T-helper 2 cell treated with Interferon-gamma antibody and Interleukin-4, amounts not matched to agents 5 μg/mL and 100 μg/mL, for 36 hours (primary cell): ENCODE measurements around the gene GJB4.

Experiments
- DNase-seq: peaks from one replicate; pipeline ENCODE4 v3.0.0; 2021; ENCODE audit warnings: low spot score
- H3K27ac Mint-ChIP-seq: one replicate; pipeline ENCODE4 v1.8.0; 2021; ENCODE audit warnings: mild to moderate bottlenecking, mixed read lengths
- H3K27me3 Mint-ChIP-seq: one replicate; pipeline ENCODE4 v1.8.0; 2021; ENCODE audit warnings: low read depth, mixed read lengths
- H3K36me3 Mint-ChIP-seq: one replicate; pipeline ENCODE4 v1.8.0; 2021; ENCODE audit warnings: low read depth, mixed read lengths
- H3K4me1 Mint-ChIP-seq: one replicate; pipeline ENCODE4 v1.8.0; 2021; ENCODE audit warnings: low read depth, mixed read lengths
- H3K4me3 Mint-ChIP-seq: one replicate; pipeline ENCODE4 v1.8.0; 2022; ENCODE audit warnings: mild to moderate bottlenecking, moderate library complexity, mixed read lengths
- H3K9me3 Mint-ChIP-seq: one replicate; pipeline ENCODE4 v1.8.0; 2021; ENCODE audit warnings: mixed read lengths

GJB4 gene

DNA sequence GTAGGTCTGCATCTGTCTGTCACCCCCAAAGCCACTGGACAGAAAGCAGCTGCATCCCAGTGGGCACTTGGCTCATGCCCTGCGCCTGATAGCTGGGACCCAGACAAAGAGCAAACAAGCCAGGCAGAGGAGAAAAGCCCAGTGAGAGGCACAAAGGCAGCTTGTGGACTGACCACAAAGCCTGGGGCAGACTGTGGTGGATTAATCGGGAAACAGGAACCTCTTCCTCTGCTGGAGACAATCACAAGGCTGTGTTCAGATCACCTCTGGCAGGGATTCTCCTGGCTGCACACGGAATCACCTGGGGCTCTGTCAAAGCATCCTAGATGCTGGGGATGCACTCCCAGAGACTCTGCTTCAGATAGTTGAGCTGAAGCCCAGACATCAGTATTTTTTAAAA is 19.9 kb upstream of the GJB4 start:
- no peaks in the 10 kb centered on the region for H3K4me1 Mint-ChIP-seq
- no peak for DNase-seq
- no peak overlapping the region for H3K4me3 Mint-ChIP-seq
- peaks cover 2% of the 10 kb centered on the region for H3K27me3 Mint-ChIP-seq
- H3K9me3 Mint-ChIP-seq: no peaks in the 10 kb centered on the region
- no peaks in the 10 kb centered on the region for H3K36me3 Mint-ChIP-seq
- no peak overlapping the region for H3K27ac Mint-ChIP-seq

DNA sequence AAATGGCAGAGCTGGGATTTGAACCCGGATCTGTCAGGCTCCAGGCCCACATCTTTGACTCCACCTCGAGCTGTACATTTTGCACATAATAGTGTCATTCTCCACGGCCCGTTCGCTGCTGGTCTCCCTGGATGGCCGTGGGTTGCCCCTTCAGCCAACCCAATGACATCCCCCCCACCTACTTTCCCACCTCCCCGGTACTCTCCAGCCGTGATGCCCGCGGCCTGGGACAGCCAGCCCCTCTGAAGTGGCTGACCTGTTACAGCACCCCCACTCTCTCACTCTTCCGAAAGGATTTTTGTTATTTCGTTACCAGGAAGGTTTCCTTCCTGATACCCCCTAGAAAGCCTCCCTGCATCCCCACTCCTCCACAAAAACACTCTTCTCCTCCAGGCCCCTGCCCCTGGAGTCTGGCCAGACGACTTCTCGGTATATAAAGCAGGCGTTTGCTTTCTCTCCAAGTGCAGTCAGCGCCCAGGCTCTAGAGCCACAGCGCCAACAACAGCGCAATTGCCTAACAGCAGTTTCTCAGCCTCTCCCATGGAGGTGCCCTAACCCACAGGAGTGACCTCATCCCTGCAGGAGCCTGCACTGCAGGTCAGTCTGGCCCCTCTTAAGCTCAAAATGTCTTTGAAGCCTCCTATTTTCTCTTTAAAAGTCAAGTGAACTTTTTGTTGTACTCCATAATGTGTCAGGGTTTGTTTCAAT is 19.2 kb upstream of the GJB4 start:
- no peak for DNase-seq
- H3K27ac Mint-ChIP-seq: no peak overlapping the region
- peaks cover 2% of the 10 kb centered on the region for H3K27me3 Mint-ChIP-seq
- no peaks in the 10 kb centered on the region for H3K4me1 Mint-ChIP-seq
- H3K4me3 Mint-ChIP-seq: no peak overlapping the region
- H3K9me3 Mint-ChIP-seq: no peaks in the 10 kb centered on the region
- H3K36me3 Mint-ChIP-seq: no peaks in the 10 kb centered on the region

DNA sequence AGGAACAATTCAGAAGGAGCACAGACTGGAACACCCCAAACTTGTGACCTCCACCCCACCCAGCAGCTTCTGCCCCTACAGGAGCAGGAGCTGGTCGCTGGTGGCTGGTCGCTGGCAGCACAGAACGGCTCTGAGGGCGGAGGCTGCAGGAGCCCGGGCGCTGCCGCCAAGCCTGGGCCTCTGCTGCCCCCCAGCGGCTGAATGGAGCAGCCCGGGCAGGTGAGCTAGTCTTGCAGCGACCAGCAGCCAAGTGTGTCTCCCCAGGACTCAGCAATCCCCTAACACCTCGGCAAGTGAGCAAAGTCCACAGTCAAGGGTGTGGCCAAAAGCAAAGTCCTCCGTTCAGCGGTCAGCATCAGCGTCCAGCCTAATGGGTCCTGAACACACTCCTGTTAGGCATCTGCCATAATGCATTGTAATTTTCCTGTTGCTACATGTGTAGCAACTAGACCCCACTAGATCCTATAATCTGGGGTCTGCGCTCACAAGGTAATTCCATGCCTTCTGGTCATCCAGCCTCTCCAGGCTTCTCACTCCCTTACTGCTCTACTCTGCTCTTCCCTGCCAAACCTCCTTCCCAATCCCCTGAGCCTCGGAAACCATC is 16.8 kb upstream of the GJB4 start:
- Mint-ChIP-seq H3K36me3 (no peaks in the 10 kb centered on the region), H3K27me3 (peaks cover 2% of the 10 kb centered on the region), H3K4me3 (no peak overlapping the region), H3K4me1 (no peaks in the 10 kb centered on the region), H3K27ac (no peak overlapping the region), H3K9me3 (no peaks in the 10 kb centered on the region)
- DNase-seq: peak; percentile 69

DNA sequence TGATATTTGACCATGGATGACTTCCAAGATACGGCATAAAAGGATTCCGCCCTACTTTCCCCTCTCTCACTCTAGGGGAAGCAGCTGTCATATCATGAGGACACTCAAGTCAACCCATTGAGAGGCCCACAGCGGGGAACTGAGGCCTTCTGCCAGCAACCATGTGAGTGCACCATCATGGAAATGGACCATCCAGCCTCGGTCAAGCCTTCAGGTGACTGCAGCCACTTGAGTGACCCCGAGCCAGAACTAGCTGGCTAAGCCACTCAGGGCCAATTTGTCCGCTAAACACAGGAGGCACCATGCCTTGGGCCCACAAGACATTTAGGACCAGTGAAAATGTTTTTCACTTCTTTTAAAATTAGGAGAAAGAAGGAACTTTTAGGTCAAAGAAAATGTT is 15.8 kb upstream of the GJB4 start:
- Mint-ChIP-seq H3K4me3 (no peak overlapping the region), H3K9me3 (no peaks in the 10 kb centered on the region), H3K36me3 (no peaks in the 10 kb centered on the region), H3K4me1 (no peaks in the 10 kb centered on the region), H3K27ac (no peak overlapping the region), H3K27me3 (peaks cover 2% of the 10 kb centered on the region)
- no peak for DNase-seq

DNA sequence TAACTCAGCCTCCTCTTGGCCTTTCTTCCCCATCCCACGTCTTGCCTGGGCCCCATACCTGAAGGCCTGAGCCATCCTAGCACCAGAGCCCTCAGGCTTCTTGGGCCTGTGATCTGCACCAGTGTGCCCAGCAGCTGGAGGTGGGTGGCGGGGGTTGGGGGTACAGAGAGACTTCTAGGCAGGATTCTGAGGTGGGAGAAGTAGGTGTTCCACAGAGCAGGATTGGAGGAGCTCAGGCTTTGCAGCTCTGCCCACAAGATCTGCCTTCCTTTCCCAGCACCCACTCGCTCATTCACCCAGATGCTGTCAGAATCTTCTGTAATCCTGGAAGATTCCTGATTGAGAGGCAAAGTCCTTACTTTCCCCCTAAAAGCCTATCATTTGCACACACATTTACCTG is 14.7 kb upstream of the GJB4 start:
- Mint-ChIP-seq H3K4me3 (no peak overlapping the region), H3K9me3 (no peaks in the 10 kb centered on the region), H3K36me3 (no peaks in the 10 kb centered on the region), H3K27me3 (peaks cover 6% of the 10 kb centered on the region), H3K4me1 (no peaks in the 10 kb centered on the region), H3K27ac (no peak overlapping the region)
- no peak for DNase-seq

DNA sequence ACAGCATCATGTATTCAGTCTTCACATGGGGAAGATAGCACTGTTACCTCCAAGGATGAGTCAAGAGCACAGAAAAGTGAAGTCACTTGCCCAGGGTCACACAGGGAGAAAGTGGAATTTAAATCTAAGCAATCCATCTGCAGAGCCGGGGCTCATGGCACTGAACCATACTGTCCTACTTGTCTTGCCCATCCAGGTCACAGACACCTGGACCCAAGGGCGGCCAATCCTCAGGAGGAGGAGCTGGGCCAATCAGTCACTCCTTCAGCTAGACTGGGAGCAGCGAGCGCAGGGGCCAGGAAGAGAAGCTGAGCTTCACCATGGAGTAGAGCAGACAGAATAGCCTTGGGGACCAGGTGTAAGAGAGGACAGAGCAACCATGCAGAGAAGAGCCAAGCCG is 13.9 kb upstream of the GJB4 start:
- no peak for DNase-seq
- no peaks in the 10 kb centered on the region for H3K9me3 Mint-ChIP-seq
- no peak overlapping the region for H3K4me3 Mint-ChIP-seq
- no peaks in the 10 kb centered on the region for H3K4me1 Mint-ChIP-seq
- H3K36me3 Mint-ChIP-seq: no peaks in the 10 kb centered on the region
- H3K27ac Mint-ChIP-seq: no peak overlapping the region
- peaks cover 6% of the 10 kb centered on the region for H3K27me3 Mint-ChIP-seq

DNA sequence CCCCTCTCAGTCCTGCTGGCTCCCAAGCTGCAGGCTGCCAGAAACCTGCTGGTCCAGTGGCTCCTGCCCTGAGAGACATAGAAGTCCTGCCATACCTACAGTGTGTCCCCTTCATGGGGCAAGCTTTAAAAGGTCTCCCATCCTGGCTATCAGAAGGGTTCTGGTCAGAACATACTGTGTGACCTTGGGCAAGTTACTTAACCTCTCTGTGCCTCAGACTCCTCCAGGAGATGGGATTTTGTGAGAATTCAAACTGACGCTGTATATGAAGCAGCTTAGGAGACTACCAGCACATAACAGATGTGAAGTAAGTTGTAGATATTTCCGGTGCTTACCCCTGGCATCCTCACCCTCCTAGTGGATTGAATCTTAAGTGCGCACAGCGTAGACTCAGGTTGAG is 13.4 kb upstream of the GJB4 start:
- Mint-ChIP-seq H3K27ac (no peak overlapping the region), H3K9me3 (no peaks in the 10 kb centered on the region), H3K36me3 (no peaks in the 10 kb centered on the region), H3K4me1 (no peaks in the 10 kb centered on the region), H3K4me3 (no peak overlapping the region), H3K27me3 (peaks cover 6% of the 10 kb centered on the region)
- DNase-seq: no peak

DNA sequence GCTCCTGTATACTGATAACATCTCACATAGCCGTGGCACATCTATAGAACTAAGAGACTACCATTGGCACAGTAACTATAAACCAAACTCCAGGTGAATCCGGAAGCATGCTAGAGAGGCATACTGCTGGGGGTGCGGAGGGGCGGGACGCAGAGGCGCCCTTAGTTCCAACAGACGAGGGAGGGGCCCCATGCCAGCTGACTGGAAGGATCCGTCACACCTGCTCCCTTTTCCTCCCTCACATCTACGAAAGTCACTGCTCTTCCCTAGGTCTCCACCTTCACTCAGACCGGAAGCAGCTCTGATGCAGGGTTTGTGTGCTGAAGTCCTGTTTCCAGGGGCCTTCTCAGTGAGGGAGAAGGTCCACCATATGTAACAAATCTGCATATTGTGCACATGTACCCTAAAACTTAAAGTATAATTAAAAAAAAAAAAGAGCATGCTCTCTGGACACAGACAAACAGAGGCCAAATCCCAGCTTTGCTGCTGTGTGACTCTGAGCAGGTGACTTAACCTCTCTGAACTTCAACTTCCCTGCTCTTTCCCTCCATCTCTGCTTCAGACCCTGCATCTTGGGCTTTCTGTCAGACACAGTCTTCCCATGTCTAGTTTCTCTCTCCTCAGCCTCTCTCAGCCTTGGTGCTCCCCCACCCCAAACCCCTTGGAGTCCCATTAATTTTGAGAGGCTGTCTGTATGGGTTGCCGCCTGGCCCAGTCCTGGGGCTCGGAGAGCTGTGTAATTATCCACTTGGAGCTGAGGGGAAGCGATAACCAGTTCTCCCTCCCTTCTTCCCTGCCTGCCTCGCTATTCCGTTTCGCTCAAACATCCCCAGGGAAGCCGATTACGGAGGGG is 12.5 kb upstream of the GJB4 start:
- no peaks in the 10 kb centered on the region for H3K36me3 Mint-ChIP-seq
- H3K27ac Mint-ChIP-seq: no peak overlapping the region
- H3K4me3 Mint-ChIP-seq: no peak overlapping the region
- H3K9me3 Mint-ChIP-seq: no peaks in the 10 kb centered on the region
- H3K27me3 Mint-ChIP-seq: peaks cover 6% of the 10 kb centered on the region
- no peaks in the 10 kb centered on the region for H3K4me1 Mint-ChIP-seq
- no peak for DNase-seq

DNA sequence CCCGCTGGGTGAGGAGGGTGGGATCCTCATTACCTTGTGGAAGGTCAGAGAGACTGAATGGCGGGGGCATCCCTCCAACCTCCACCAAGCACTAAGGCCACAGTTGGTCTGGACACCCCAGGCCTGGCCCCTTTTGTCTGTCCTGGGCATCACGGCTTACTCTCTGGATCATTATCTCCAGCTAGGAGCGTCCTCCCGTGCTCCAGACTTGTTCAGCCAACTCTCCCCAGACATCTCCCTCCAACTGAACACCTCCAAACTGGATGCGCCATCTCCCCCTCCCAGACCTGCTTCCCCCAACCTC is 11.9 kb upstream of the GJB4 start:
- no peak overlapping the region for H3K27ac Mint-ChIP-seq
- H3K27me3 Mint-ChIP-seq: peaks cover 4% of the 10 kb centered on the region
- no peak for DNase-seq
- no peak overlapping the region for H3K4me3 Mint-ChIP-seq
- no peaks in the 10 kb centered on the region for H3K9me3 Mint-ChIP-seq
- H3K4me1 Mint-ChIP-seq: no peaks in the 10 kb centered on the region
- no peaks in the 10 kb centered on the region for H3K36me3 Mint-ChIP-seq

DNA sequence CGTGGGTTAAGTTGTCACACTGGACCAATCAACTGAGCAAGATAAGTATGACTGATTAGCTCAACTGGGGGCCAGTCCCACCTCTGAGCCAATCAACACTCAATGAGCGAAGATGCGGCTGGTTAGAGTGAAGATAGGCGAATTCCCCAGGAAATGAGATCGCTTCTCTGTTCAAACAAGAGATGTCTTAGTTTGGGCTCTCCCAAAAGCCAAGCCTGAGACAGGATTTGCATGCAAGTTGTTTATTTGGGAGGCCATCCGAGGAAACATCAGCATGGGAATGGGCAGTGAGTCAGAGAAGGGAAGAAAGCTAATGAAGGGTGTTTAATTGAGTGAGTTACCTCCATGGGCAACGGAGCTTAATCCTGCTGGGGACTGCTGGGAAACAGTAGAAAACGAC is 9.5 kb upstream of the GJB4 start:
- no peak for DNase-seq
- Mint-ChIP-seq H3K9me3 (no peaks in the 10 kb centered on the region), H3K4me3 (no peak overlapping the region), H3K27ac (no peak overlapping the region), H3K4me1 (no peaks in the 10 kb centered on the region), H3K36me3 (no peaks in the 10 kb centered on the region), H3K27me3 (peaks cover 4% of the 10 kb centered on the region)

DNA sequence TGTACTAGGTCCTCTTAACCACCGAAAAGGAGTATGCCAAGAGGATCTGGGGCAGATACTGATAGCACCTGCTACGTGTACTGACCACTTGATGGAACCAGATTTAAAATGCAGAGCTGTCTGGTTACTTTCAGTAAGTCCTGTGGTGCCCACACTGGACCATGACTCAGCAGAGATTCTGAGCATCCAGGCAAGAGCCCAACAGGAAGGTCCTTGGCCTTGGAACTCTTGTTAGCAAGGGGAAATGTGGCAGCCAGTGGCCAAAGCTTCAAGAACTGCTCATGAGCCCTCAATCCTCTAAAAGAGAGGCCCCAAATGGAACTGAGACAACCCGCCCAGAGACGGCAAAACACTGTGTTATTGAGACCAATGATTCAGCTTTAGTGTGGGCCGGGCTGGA is 8.9 kb upstream of the GJB4 start:
- Mint-ChIP-seq H3K4me1 (no peaks in the 10 kb centered on the region), H3K27me3 (peaks cover 4% of the 10 kb centered on the region), H3K4me3 (no peak overlapping the region), H3K9me3 (no peaks in the 10 kb centered on the region), H3K27ac (no peak overlapping the region), H3K36me3 (no peaks in the 10 kb centered on the region)
- DNase-seq: no peak

DNA sequence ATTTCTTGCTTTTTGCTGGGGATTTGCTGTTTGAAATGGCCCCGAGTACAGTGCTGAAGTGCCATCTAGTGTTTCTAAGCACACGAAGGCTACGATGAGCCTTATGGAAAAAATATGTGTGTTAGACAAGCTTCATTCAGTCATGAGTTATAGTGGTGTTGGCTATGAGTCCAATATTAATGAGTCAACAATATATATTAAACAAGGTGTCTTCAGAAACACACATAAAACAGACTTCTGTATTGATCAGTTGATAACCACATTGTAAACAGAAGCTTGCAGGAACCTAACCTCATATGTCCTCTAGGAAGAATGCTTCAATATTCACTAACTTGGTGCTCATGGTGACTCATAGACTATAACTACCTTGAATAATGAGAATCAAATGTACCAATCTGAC is 6.4 kb upstream of the GJB4 start:
- Mint-ChIP-seq H3K27me3 (peaks cover 4% of the 10 kb centered on the region), H3K27ac (no peak overlapping the region), H3K4me3 (no peak overlapping the region), H3K4me1 (no peaks in the 10 kb centered on the region), H3K9me3 (no peaks in the 10 kb centered on the region), H3K36me3 (no peaks in the 10 kb centered on the region)
- DNase-seq: no peak

DNA sequence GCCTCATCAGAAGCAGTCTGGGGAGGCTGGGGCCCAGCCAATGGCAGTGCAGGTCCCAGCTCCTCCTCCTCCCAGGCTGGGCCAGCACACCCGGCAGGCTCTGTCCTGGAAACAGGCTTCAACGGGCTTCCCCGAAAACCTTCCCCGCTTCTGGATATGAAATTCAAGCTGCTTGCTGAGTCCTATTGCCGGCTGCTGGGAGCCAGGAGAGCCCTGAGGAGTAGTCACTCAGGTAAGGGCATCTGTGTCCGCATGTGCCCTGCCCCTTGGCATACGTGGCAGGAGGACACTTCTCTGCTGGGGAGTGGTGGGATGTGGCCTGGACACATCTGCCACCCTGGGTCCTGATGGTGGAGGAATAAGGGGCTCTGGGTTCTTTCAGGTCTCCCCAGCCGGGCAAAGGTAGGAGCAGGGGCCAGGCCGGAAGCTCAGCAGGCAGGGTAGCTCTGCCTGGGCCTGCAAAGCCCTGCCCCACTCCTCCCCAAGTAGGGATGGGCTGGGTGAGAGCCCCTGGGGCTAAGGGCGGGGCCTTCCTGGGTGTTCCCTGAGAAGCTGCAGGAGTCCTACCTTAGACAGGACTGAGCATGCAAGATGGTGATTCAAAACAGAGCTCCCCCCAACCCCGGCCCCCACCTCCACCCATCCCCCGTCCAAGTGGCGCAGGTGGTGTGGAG is 4.4 kb upstream of the GJB4 start, which contains the start of gene GJB5:
Gene GJB5, plus strand, starts transcription at position 84 of the 674 bp plus-strand sequence. CDS start 2,284 bp downstream, outside the sequence.
- Mint-ChIP-seq H3K36me3 (no peaks in the 10 kb centered on the region), H3K27ac (no peak within 1 kb of the TSS), H3K9me3 (no peaks in the 10 kb centered on the region), H3K4me3 (no peak within 1 kb of the TSS), H3K4me1 (no peaks in the 10 kb centered on the region), H3K27me3 (no peaks in the 10 kb centered on the region)
- DNase-seq: no peak

DNA sequence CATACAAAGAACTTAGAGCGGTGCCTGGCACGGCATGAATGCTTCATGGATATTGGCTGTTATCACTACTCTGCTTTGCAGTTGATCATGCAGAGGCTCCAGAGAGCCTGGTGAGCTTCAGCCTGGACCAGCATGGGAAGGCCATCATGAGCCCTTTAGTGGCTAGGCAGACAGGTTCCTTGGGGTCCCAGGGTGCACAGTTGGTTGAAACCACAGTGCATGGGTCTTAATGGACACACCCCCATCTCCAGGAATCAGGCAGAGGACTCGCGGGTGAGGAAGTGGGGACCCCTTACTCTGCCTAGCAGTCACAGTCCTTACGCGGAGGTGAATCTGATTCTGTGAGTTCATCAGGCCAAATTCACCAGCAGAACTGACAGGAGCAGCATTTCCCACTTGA is 3.6 kb upstream of the GJB4 start:
- DNase-seq: no peak
- Mint-ChIP-seq H3K9me3 (no peaks in the 10 kb centered on the region), H3K27me3 (no peaks in the 10 kb centered on the region), H3K27ac (no peak overlapping the region), H3K36me3 (no peaks in the 10 kb centered on the region), H3K4me1 (no peaks in the 10 kb centered on the region), H3K4me3 (no peak overlapping the region)
